A549 (cell line): Measurements from ENCODE around the gene POLR1E.

Source experiments
- BHLHE40 ChIP-seq: IDR thresholded peaks from 2 replicates; pipeline ENCODE4 v1.6.1; 2012; ENCODE audit warnings: low read depth, low read length, inconsistent platforms
- CEBPB ChIP-seq, 2 experiments: fragments of >200 bp in 1 of 2; sonication (Bioruptor Twin) in 1 of 2; formaldehyde crosslinking in 1 of 2; IDR thresholded peaks; 2 replicates each; pipeline ENCODE4 v1.6.1; 2012 to 2016
- EP300 ChIP-seq, 2 experiments: fragments of >200 bp; sonication (Bioruptor Twin); formaldehyde crosslinking; IDR thresholded peaks; 2 replicates in 1 of 2; 3 replicates in 1 of 2; pipeline ENCODE4 v1.6.1; 2016 to 2017
- KDM1A ChIP-seq: fragments of 200-600 bp; sonication (generic); IDR thresholded peaks from 2 replicates; pipeline ENCODE4 v1.6.1; 2016; ENCODE audit warnings: low read depth, mild to moderate bottlenecking
- KDM5A ChIP-seq: fragments of 200-600 bp; sonication (generic); IDR thresholded peaks from 2 replicates; pipeline ENCODE4 v1.6.1; 2016; ENCODE audit warnings: antibody characterized with exemption, mild to moderate bottlenecking
- NFE2L2 ChIP-seq: fragments of 150-350 bp; conservative IDR thresholded peaks from 2 replicates; pipeline ENCODE4 v1.6.1; 2014; ENCODE audit warnings: low read length
- POLR2A ChIP-seq: IDR thresholded peaks from 2 replicates; pipeline ENCODE4 v1.6.1; 2012; ENCODE audit warnings: mild to moderate bottlenecking, low read length
- POLR2AphosphoS2 ChIP-seq: conservative IDR thresholded peaks from 2 replicates; pipeline ENCODE4 v1.6.1; 2012; ENCODE audit warnings: low read length, improper control_type of control experiment, inconsistent platforms
- RCOR1 ChIP-seq: fragments of 150-350 bp; IDR thresholded peaks from 2 replicates; pipeline ENCODE4 v1.6.1; 2014; ENCODE audit warnings: antibody characterized with exemption, low read length, low read depth
- RFX5 ChIP-seq: fragments of 450-650 bp; IDR thresholded peaks from 2 replicates; pipeline ENCODE4 v1.7.1; 2014; ENCODE audit warnings: antibody characterized with exemption, mild to moderate bottlenecking, moderate library complexity
- RNF2 ChIP-seq: fragments of 200-600 bp; sonication (generic); IDR thresholded peaks from 2 replicates; pipeline ENCODE4 v1.6.1; 2016; ENCODE audit warnings: low read depth, mild to moderate bottlenecking, antibody characterized with exemption, moderate library complexity, borderline replicate concordance
- SMC3 ChIP-seq: fragments of >200 bp; sonication (Bioruptor Twin); formaldehyde crosslinking; IDR thresholded peaks from 3 replicates; pipeline ENCODE4 v1.6.1; 2018; ENCODE audit warnings: inconsistent platforms
- ZFP36 ChIP-seq: fragments of 450-650 bp; IDR thresholded peaks from 2 replicates; pipeline ENCODE4 v1.6.1; 2014; ENCODE audit warnings: borderline replicate concordance; ENCODE audit not compliant: partially characterized antibody
- TF ChIP-seq, protein P1 (sequence below): fragments of >200 bp; sonication (Bioruptor Twin); formaldehyde crosslinking; IDR thresholded peaks from 3 replicates; pipeline ENCODE4 v1.5.1; 2016

DNA sequence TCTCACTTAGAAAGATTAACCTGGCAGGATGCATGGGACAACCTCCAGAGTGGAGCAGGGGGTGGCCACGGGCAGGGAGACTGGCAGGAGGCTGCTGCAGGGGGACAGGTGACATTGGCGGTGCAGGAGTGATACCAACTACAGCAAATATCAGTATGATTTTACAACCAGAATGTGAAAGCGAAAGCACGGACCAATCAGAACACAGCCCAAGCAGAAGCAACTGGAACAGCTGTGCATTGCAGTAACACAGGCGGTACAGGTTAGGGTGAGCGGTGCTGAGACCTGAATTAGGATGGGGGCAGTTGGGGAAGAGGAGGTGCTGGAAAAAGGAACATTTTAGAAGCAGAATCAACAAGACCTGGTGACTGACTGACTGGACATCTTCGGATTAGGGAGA lies 29.3 kb downstream of the POLR1E start:
- TF ChIP-seq CEBPB (IDR thresholded peaks at IDR 0.05) (no peak), RCOR1 (no peak), RNF2 (no peak), KDM5A (no peak), POLR2A (no peak), KDM1A (no peak), BHLHE40 (no peak), RFX5 (no peak), NFE2L2 (no peak), EP300 (IDR thresholded peaks at IDR 0.05) (no peak), SMC3 (no peak), POLR2AphosphoS2 (no peak), ZFP36 (no peak)
- TF ChIP-seq, protein P1, sequence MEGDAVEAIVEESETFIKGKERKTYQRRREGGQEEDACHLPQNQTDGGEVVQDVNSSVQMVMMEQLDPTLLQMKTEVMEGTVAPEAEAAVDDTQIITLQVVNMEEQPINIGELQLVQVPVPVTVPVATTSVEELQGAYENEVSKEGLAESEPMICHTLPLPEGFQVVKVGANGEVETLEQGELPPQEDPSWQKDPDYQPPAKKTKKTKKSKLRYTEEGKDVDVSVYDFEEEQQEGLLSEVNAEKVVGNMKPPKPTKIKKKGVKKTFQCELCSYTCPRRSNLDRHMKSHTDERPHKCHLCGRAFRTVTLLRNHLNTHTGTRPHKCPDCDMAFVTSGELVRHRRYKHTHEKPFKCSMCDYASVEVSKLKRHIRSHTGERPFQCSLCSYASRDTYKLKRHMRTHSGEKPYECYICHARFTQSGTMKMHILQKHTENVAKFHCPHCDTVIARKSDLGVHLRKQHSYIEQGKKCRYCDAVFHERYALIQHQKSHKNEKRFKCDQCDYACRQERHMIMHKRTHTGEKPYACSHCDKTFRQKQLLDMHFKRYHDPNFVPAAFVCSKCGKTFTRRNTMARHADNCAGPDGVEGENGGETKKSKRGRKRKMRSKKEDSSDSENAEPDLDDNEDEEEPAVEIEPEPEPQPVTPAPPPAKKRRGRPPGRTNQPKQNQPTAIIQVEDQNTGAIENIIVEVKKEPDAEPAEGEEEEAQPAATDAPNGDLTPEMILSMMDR, result no peak
